Neural cell (in vitro differentiated cells): ENCODE data around the gene ICAM2. TPM values are rescaled to one million over a fixed set of nuclear protein-coding genes. Genes with fewer than 3 reads are reported as not detected.
"Not testable (repeated sequence)": the region's sequence is repeated elsewhere in the genome, so short reads cannot be mapped to it uniquely, and the experiment has no call there.

Source experiments
- H2AFZ ChIP-seq: fragments of 200-600, 300-800 bp; sonication (generic), shearing (Covaris generic); 2 replicates; pipeline ENCODE4 v1.6.0; 2014; ENCODE audit warnings: low read depth, mild to moderate bottlenecking, antibody characterized with exemption, low read length, moderate library complexity
- H3F3A ChIP-seq: fragments of 200-600 bp; shearing (Covaris generic); 2 replicates; pipeline ENCODE4 v1.6.1; 2016; ENCODE audit warnings: mild to moderate bottlenecking, moderate library complexity, mixed read lengths, antibody characterized with exemption, low read length; ENCODE audit not compliant: insufficient read depth, poor library complexity, severe bottlenecking
- H3K27ac ChIP-seq: fragments of 200-600, 300-800 bp; sonication (generic), shearing (Covaris generic); 2 replicates; pipeline ENCODE4 v1.5.1; 2014; ENCODE audit warnings: mild to moderate bottlenecking, low read length, moderate library complexity
- H3K27me3 ChIP-seq: fragments of 300-800, 200-600 bp; sonication (generic), shearing (Covaris generic); 2 replicates; pipeline ENCODE4 v1.6.0; 2014; ENCODE audit warnings: mild to moderate bottlenecking, low read depth, low read length, moderate library complexity; ENCODE audit not compliant: insufficient read depth
- H3K36me3 ChIP-seq: fragments of 300-800, 200-600 bp; sonication (generic), shearing (Covaris generic); 2 replicates; pipeline ENCODE4 v1.5.1; 2014; ENCODE audit warnings: mild to moderate bottlenecking, antibody characterized with exemption, low read length, moderate library complexity; ENCODE audit not compliant: insufficient read depth
- H3K4me2 ChIP-seq: fragments of 300-800, 200-600 bp; sonication (generic), shearing (Covaris generic); 2 replicates; pipeline ENCODE4 v1.6.0; 2014; ENCODE audit warnings: mild to moderate bottlenecking, low read length
- H3K4me3 ChIP-seq: fragments of 300-800, 200-600 bp; sonication (generic), shearing (Covaris generic); 2 replicates; pipeline ENCODE4 v1.5.1; 2014; ENCODE audit warnings: mild to moderate bottlenecking, low read length, moderate library complexity
- H3K79me2 ChIP-seq: fragments of 200-600 bp; shearing (Covaris generic); replicated peaks from 2 replicates; pipeline ENCODE4 v1.6.0; 2014; ENCODE audit warnings: mild to moderate bottlenecking, low read length, moderate library complexity; ENCODE audit not compliant: insufficient read depth
- H3K9ac ChIP-seq: fragments of 300-800, 200-600 bp; sonication (generic), shearing (Covaris generic); 2 replicates; pipeline ENCODE4 v1.6.1; 2016; ENCODE audit warnings: mild to moderate bottlenecking, low read length, mixed read lengths
- H3K9me2 ChIP-seq: fragments of 200-600 bp; shearing (Covaris generic); 2 replicates; pipeline ENCODE4 v1.6.1; 2016; ENCODE audit warnings: mild to moderate bottlenecking, low read length, mixed read lengths; ENCODE audit not compliant: insufficient read depth
- H3K9me3 ChIP-seq: fragments of 200-600, 300-800 bp; sonication (generic), shearing (Covaris generic); 2 replicates; pipeline ENCODE4 v1.6.1; 2016; ENCODE audit warnings: mild to moderate bottlenecking, mixed run types, low read length, moderate library complexity, mixed read lengths
- H4K20me1 ChIP-seq: fragments of 200-600 bp; shearing (Covaris generic); 2 replicates; pipeline ENCODE4 v1.6.1; 2016; ENCODE audit warnings: mild to moderate bottlenecking, mixed run types; ENCODE audit not compliant: insufficient read depth
- CTCF ChIP-seq: fragments of 450-650 bp; IDR thresholded peaks from 2 replicates; pipeline ENCODE4 v1.5.1; 2014; ENCODE audit warnings: antibody characterized with exemption, mild to moderate bottlenecking, moderate library complexity; ENCODE audit not compliant: poor library complexity, severe bottlenecking
- EP300 ChIP-seq: fragments of 450-650 bp; conservative IDR thresholded peaks from 2 replicates; pipeline ENCODE4 v1.6.1; 2014; ENCODE audit warnings: antibody characterized with exemption, mild to moderate bottlenecking, moderate library complexity; ENCODE audit not compliant: poor library complexity, severe bottlenecking
- EZH2 ChIP-seq: fragments of 200-600, 300-800 bp; shearing (Covaris generic), sonication (generic); IDR thresholded peaks from 2 replicates; pipeline ENCODE4 v1.6.1; 2014; ENCODE audit warnings: antibody characterized with exemption, low read length, borderline replicate concordance, mild to moderate bottlenecking; ENCODE audit not compliant: insufficient read depth, poor library complexity, severe bottlenecking
- MXI1 ChIP-seq: fragments of 450-650 bp; conservative IDR thresholded peaks from 2 replicates; pipeline ENCODE4 v1.6.1; 2014; ENCODE audit warnings: antibody characterized with exemption, mild to moderate bottlenecking; ENCODE audit not compliant: poor library complexity, severe bottlenecking
- POLR2AphosphoS5 ChIP-seq: IDR thresholded peaks from 2 replicates; pipeline ENCODE4 v1.6.1; 2012
- RAD21 ChIP-seq: fragments of 450-650 bp; conservative IDR thresholded peaks from 2 replicates; pipeline ENCODE4 v1.6.1; 2014; ENCODE audit warnings: antibody characterized with exemption, mild to moderate bottlenecking, moderate library complexity
- REST ChIP-seq: IDR thresholded peaks from 2 replicates; pipeline ENCODE4 v1.6.1; 2012; ENCODE audit warnings: borderline replicate concordance
- SMC3 ChIP-seq: fragments of 450-650 bp; conservative IDR thresholded peaks from 2 replicates; pipeline ENCODE4 v1.6.1; 2014; ENCODE audit warnings: antibody characterized with exemption, mild to moderate bottlenecking, moderate library complexity; ENCODE audit not compliant: poor library complexity
- TAF1 ChIP-seq: IDR thresholded peaks from 2 replicates; pipeline ENCODE4 v1.6.1; 2012; ENCODE audit warnings: low read depth
- polyA plus RNA-seq: library from polyadenylated mRNA; depleted of rRNA; stranded (reverse); fragments of >200 nt; gene quantifications from 2 replicates; pipeline ENCODE4 v1.2.3, GENCODE V29; 2014

ICAM2 gene
- polyA plus RNA-seq, 1 donor from 2014 or later: not detected

GRCh38 chr17:64007838-64008282 lies 12.6 kb downstream of the ICAM2 start:
- Histone ChIP-seq H3K27me3 (no peaks in the 10 kb centered on the region), H3K9ac (no peak overlapping the region), H2AFZ (no peak overlapping the region), H3K9me2 (no peaks in the 10 kb centered on the region), H3F3A (no peaks in the 10 kb centered on the region), H3K36me3 (no peaks in the 10 kb centered on the region), H4K20me1 (no peaks in the 10 kb centered on the region), H3K4me2 (no peak overlapping the region), H3K9me3 (no peaks in the 10 kb centered on the region), H3K4me3 (no peak overlapping the region), H3K79me2 (no peaks in the 10 kb centered on the region), H3K27ac (no peak overlapping the region)
- TF ChIP-seq RAD21: no peak
- TF ChIP-seq MXI1: no peak
- TF ChIP-seq EZH2: no peak
- no peak for TF ChIP-seq CTCF
- no peak for TF ChIP-seq EP300
- TF ChIP-seq SMC3: no peak
- no peak for TF ChIP-seq POLR2AphosphoS5
- TF ChIP-seq REST: no peak
- TF ChIP-seq TAF1: no peak

GRCh38 chr17:64007089-64007837 lies 13.2 kb downstream of the ICAM2 start:
- H3K9me2 ChIP-seq, H3K9ac ChIP-seq, H3K27ac ChIP-seq, H3F3A ChIP-seq, H3K27me3 ChIP-seq, H3K4me3 ChIP-seq, H3K36me3 ChIP-seq, H4K20me1 ChIP-seq, H3K4me2 ChIP-seq, H3K9me3 ChIP-seq, H3K79me2 ChIP-seq, H2AFZ ChIP-seq: not testable (repeated sequence)
